GM18951 (cell line): ENCODE data around the gene C11orf65.
"Not testable (repeated sequence)": the region's sequence is repeated elsewhere in the genome, so short reads cannot be mapped to it uniquely, and the experiment has no call there.

Source experiments
- POLR2A ChIP-seq: IDR thresholded peaks from 4 replicates; pipeline ENCODE4 v1.6.1; 2011; ENCODE audit warnings: mild to moderate bottlenecking; ENCODE audit not compliant: insufficient read length, insufficient read depth; ENCODE audit errors: extremely low read depth
- in situ Hi-C: fragments of 300-500 bp; cut with MboI; formaldehyde crosslinking; loops from one replicate; pipeline ENCODE4 v1.12.0; 2022; ENCODE audit warnings: low sequenced_read_pairs, mixed read lengths, inconsistent platforms; ENCODE audit not compliant: unreplicated experiment

Gene C11orf65

DNA sequence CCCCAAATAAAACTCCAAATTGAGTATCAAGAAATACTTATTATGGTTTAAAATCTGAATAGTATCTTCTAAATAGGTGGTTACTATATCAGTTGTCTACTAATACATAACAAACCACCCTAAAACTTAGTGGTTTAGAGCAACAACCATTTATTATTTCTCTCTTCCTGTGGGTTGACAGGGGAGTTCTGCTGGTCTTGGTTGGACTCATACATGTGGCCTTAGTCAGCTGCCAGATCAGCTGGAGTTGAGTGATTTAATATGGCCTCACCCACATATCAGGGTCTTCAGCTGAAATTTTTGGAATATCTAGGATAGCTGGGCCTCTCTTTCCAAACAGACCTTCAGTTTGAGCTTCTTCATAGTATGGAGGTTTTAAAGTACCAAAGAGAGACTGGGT lies 34.5 kb downstream of the C11orf65 start:
- TF ChIP-seq POLR2A, result no peak

DNA sequence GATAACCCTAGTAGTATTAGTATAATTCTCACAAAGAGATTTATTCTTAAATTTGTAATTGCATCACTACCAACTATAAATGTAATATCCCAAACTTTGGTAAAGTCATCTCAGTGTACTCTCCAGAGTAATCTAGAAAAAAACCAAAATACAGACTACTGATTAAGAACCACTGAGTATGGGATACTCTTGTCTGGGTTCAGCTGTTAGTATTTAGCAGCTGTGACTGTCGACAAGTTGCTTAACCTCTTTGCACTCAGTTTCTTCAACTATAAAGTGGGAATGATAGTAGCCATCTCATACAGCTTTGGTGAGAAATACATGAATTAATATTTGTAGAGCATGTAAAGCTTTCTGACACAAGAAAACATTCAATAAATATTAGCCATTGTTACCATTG lies 35.3 kb downstream of the C11orf65 start:
- in situ Hi-C loops, result no loop called here
- no peak for TF ChIP-seq POLR2A

More for the DNA sequence above, 34.5 kb downstream of the C11orf65 start:
- in situ Hi-C loops, result no loop called here

DNA sequence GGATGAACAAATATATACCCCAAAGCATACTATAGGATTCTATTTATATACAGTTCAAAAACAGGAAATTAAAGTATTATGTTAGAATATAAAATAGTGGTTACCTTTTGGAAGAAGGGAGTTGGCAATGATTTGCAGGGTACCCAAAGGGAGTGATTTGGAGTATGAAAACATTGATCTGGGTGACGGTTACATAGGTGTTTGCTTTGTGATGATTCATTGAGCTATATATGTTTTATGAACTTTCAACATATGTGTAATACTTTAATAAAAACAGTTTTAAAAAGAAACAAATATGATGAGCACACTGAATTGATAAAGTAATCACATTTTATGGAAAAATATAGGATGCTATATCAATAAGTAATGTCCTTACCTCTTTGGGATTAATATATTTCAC lies 36.0 kb downstream of the C11orf65 start:
- in situ Hi-C loops, result no loop called here
- TF ChIP-seq POLR2A, result no peak

DNA sequence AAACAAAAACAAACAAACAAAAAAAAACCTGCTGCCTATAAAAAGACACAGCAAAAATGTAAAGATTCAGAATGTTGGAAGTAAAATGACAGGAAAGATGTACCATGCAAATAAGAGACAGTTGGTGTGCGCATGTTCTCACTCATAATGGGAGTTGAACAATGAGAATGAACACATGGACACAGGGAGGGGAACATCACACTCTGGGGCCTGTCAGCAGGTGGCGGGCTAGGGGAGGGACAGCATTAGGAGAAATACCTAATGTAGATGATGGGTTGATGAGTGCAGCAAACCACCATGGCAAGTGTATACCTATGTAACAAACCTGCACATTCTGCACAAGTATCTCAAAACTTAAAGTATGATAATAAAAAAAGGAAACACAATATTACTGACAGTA lies 49.8 kb downstream of the C11orf65 start:
- in situ Hi-C loops, result loop anchor here (25.0 kb wide), 1 partner anchor 220 kb away; no protein-coding TSS in a partner anchor

DNA sequence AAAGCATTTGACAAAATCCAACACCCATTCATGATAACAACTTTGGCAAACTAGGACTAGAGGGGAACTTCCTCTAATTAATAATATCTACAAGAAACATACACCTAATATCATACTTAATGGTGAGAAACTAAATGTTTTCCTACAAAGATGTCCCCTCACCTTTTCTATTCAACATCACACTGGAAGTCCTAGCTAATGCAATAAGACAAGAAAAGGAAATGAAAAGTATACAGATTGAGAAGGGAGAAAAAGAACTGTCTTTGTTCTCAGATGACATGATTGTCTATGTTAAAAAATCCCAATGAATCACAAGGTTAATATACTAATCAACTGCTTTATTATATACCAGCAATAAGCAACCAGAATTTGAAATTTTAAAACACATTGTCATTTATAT lies 52.4 kb downstream of the C11orf65 start:
- no peak for TF ChIP-seq POLR2A
- in situ Hi-C loops, result loop anchor here (25.0 kb wide), 1 partner anchor 222 kb away; no protein-coding TSS in a partner anchor

DNA sequence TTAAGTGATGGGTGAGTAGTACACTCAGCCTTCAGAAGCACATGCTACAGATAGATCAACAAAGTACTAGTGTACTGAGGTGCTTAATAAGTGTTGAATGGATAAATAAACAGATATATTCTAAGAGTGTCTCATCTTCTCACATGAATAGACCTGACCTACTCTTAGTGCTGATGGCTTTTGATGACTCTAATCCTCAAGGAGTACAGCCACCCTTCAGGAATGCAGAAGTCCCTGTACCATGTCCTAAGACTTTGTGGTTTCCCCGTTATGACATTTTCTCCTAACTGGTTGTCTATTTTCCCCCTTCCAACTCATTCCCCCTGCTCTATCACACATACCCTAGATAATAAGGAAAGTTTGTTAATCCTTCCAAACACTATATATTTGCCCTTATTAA lies 61.6 kb downstream of the C11orf65 start:
- no peak for TF ChIP-seq POLR2A
- in situ Hi-C loops, result loop anchor here (25.0 kb wide), 1 partner anchor 232 kb away; no protein-coding TSS in a partner anchor

DNA sequence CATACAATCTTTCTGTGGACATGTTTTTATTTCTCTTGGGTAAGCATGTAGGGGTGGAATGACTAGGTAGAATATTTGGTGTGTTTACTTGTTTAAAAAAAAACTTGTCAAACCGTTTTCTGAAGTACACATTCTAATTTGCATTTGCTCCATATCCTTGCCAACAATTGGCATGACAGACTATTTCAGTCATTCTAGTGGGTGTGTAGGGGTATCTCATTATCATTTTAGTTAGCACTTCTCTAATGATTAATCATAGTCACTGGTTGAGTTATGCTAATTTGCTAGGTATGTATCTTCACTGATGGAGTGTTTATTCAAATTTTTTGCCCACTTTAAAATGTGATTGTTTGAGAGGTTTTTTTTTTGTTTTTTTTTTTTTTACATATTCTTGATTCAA lies 64.3 kb downstream of the C11orf65 start:
- in situ Hi-C loops, result loop anchor here (25.0 kb wide), 1 partner anchor 234 kb away; no protein-coding TSS in a partner anchor
- no peak for TF ChIP-seq POLR2A

DNA sequence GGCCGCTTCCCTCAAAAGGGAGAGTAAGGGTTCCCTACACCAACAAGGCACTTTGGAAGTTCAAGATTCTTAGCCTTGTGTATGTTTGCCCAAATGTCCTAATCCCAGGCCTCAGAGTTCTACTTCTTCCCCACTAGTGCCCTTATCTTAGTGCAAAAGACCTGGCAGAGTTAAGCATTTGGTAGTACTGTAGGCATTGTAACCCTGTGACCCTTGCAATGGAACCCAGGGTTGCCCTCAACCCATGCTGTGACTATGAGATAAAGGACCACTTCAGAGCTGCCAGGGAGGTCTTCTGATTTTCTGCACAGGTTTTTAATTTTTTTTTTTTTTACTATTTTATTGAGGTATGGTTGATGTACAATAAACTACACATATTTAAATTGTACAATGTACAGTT lies 65.1 kb downstream of the C11orf65 start:
- no peak for TF ChIP-seq POLR2A
- in situ Hi-C loops, result loop anchor here (25.0 kb wide), 1 partner anchor 235 kb away; no protein-coding TSS in a partner anchor

DNA sequence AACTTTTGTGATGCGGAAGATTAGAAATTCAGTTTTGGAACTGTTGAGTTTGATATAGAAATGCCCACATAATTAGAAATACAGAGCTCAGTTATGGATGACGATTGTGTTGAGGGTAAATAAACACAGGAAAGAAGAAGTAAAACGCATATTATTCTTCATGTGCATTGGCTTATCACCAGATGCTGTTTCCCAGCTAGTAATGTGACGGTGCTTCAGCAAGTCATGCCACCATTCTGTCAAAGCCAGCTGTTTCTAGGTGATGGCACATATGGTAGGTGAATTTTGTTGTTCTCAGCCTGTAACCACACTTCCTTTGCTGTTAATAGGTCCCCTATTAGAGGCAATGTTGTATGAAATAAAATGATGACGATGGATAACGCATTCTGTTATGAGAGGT lies 68.9 kb downstream of the C11orf65 start:
- TF ChIP-seq POLR2A, result no peak
- in situ Hi-C loops, result no loop called here

DNA sequence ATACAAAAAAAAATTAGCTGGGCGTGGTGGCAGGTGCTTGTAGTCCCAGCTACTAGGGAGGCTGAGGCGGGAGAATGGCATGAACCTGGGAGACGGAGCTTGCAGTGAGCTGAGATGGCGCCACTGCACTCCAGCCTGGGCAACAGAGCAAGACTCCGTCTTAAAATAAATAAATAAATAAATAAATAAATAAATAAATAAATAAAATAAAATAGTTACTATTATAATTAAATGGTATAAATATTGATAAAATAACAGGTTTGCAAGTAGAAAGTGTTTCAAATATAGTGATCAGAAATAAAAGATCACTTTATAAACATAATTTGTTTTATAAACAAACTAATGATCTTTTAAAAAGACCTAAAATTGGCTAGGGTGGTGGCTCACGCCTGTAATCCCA lies 70.7 kb downstream of the C11orf65 start:
- in situ Hi-C loops, result not testable (repeated sequence)

DNA sequence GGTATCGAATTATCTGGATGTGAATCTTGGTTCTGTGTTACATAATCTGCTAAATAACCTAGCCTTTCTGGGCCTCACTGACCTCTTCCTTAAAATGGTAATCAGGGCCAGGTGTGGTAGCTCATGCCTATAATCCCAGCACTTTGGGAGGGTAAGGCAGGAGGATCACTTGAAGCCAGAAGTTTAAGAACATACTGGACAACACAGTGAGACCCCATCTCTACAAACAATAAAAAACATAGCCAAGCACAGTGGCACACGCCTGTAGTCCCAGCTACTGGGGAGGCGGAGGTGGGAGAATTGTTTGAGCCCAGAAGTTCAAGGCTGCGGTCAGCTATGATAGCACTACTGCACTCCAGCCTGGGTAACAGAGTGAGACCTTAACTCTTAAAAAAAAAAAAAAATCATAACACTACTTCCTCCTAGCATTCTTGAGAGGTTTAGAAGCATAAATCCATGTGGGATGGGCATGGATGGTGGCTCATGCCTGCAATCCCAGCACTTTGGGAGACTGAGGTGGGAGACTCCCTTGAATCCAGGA lies 72.5 kb downstream of the C11orf65 start:
- TF ChIP-seq POLR2A, result no peak
- in situ Hi-C loops, result no loop called here

DNA sequence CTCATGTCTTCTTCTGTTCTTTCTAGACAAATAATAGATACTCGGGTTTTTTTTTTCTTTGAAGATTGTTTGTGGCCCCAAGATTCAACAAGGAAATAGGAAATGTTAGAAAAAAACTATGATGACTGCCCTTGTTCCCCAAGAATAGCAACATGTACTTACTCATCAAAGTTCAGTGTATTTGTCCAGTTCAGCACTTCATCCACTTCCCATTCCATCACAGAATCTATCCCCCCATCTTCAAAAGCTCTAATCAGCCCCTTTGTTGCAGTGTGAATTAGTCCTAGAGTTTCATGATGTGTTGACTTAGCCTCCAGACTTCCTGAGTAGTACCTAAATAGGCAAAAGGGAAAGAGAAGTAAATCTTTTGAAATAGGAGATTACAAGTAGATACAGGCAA lies 74.3 kb downstream of the C11orf65 start:
- TF ChIP-seq POLR2A, result no peak
- in situ Hi-C loops, result no loop called here

DNA sequence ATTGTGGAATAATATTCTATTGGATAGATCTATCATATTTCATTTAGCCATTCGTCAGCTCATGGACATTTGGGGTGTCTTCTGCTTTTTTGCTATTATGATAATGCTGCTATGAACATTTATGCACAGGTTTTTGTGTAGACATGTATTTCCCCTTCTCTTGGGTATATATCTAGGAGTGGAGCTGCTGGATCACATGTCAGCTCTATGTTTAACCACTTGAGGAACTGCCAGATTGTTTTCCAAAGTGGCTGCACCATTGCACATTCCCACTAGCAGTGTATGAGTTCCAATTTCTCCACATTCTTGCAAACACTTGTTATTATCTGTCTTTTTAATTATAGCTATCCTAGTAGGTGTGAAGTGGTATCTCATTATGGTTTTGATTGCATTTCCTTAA lies 75.0 kb downstream of the C11orf65 start:
- no peak for TF ChIP-seq POLR2A
- in situ Hi-C loops, result no loop called here

DNA sequence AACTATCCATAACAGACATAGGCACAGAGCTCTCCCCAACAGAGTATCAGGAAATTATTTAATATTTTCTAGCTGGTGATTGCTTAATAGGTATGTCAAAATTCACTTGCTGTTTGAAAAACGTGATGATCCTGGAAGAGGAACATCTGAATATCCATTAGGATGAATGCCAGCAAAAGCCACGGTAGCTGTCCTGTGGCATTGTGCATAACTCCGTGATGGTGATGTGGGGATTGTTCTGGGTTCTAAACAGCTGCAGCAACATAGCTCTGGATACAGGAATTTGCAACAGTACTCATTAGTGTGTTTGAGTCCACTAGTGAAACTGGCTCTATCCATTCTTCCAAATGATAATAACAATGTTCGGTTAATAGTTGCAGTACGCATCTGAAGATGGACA lies 78.8 kb downstream of the C11orf65 start:
- no peak for TF ChIP-seq POLR2A
- in situ Hi-C loops, result no loop called here

DNA sequence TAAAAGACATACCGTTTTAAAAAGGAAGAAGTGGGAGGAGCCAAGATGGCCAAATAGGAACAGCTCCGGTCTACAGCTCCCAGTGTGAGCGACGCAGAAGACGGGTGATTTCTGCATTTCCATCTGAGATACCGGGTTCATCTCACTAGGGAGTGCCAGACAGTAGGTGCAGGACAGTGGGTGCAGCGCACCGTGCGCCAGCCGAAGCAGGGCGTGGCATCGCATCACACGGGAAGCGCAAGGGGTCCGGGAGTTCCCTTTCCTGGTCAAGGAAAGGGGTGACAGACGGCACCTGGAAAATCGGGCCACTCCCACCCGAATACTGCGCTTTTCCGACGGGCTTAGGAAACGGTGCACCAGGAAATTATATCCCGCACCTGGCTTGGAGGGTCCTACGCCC lies 93.8 kb downstream of the C11orf65 start:
- in situ Hi-C loops, result not testable (repeated sequence)

DNA sequence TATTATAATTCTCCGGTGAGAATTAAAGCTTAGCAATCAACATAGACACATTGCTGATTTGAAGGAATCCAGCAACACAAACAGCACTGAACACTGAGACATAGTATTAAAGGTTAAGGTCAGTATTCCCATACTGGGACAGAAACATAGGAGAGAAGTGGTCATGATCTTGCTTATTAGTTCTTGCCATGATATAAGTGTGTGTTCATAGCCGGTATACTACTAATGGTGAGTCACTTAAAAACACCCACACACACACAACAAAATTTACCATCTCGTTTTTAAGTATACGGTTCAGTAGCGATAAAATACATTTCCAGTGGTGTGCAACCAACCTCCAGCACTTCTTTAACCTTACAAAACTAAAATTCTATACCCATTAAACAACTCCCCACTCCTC lies 96.3 kb downstream of the C11orf65 start:
- in situ Hi-C loops, result no loop called here
- TF ChIP-seq POLR2A, result no peak
